SK-N-SH (cell line): ENCODE results near the gene NT5M. TPM values are rescaled to one million over a fixed set of nuclear protein-coding genes. Genes with fewer than 3 reads are reported as not detected.
A peak's percentile ranks its signal among the peaks of the same experiment; 100 is the strongest.

Experiments used
- CTCF ChIA-PET: fragments of 300-600, 350-600 bp; formaldehyde crosslinking; extraction: SDS; loops from one replicate; lab custom pipeline; 2021; lab: Yijun Ruan, JAX
- POLR2A ChIA-PET: fragments of 350-600 bp; sonication (Branson Sonifier 250); formaldehyde crosslinking; extraction: SDS; loops from one replicate; lab custom pipeline; 2020; ENCODE audit warnings: antibody characterized with exemption, inconsistent platforms; lab: Yijun Ruan, JAX
- DNase-seq: peaks from one replicate; pipeline ENCODE4 v3.0.0; 2012
- H2AFZ ChIP-seq: fragments of 200-600 bp; sonication (generic); 2 replicates; pipeline ENCODE4 v1.8.1; 2016; ENCODE audit warnings: antibody characterized with exemption, mild to moderate bottlenecking, low read depth
- H3F3A ChIP-seq: fragments of 200-600 bp; sonication (generic); replicated peaks from 2 replicates; pipeline ENCODE3; 2016; ENCODE audit warnings: antibody characterized with exemption, mild to moderate bottlenecking; ENCODE audit not compliant: insufficient read depth
- H3K27ac ChIP-seq, 2 experiments: fragments of 200-500 bp in 1 of 2; fragments of 200-600 bp in 1 of 2; sonication (Bioruptor generic) in 1 of 2; sonication (generic), shearing (Covaris generic) in 1 of 2; 2 replicates each; pipeline versions ENCODE4 v1.5.1 to v1.6.1; 2014 to 2016; ENCODE audit warnings: low read depth in 2 of 2, inconsistent platforms in 1 of 2, low read length in 1 of 2, mild to moderate bottlenecking in 1 of 2, mixed read lengths in 1 of 2
- H3K27me3 ChIP-seq: fragments of 200-600 bp; sonication (generic), shearing (Covaris generic); 2 replicates; pipeline ENCODE4 v1.6.1; 2016; ENCODE audit warnings: mixed run types; ENCODE audit not compliant: insufficient read depth
- H3K36me3 ChIP-seq, 2 experiments: fragments of 200-500 bp in 1 of 2; fragments of 200-600 bp in 1 of 2; sonication (Bioruptor generic) in 1 of 2; sonication (generic) in 1 of 2; replicated peaks in 1 of 2; 2 replicates each; pipeline versions ENCODE3 to v1.5.1; 2014 to 2016; ENCODE audit warnings: low read length in 1 of 2, mild to moderate bottlenecking in 1 of 2; ENCODE audit not compliant: insufficient read depth in 2 of 2, control insufficient read depth in 1 of 2
- H3K4me1 ChIP-seq, 2 experiments: fragments of 200-500 bp in 1 of 2; fragments of 200-600 bp in 1 of 2; sonication (Bioruptor generic) in 1 of 2; sonication (generic), shearing (Covaris generic) in 1 of 2; 2 replicates each; pipeline versions ENCODE4 v1.5.1 to v1.6.1; 2014 to 2016; ENCODE audit warnings: low read depth in 1 of 2, low read length in 1 of 2, mixed run types in 1 of 2; ENCODE audit not compliant: insufficient read depth in 2 of 2, control insufficient read depth in 1 of 2
- H3K4me2 ChIP-seq: fragments of 200-600 bp; sonication (generic), shearing (Covaris generic); 2 replicates; pipeline ENCODE4 v1.6.1; 2017; ENCODE audit warnings: mixed run types
- H3K4me3 ChIP-seq, 2 experiments: fragments of 200-500 bp in 1 of 2; fragments of 200-600 bp in 1 of 2; sonication (Bioruptor generic) in 1 of 2; sonication (generic), shearing (Covaris generic) in 1 of 2; 2 replicates each; pipeline versions ENCODE4 v1.5.1 to v1.8.1; 2014 to 2016; ENCODE audit warnings: low read depth in 2 of 2, inconsistent platforms in 1 of 2, low read length in 1 of 2, mild to moderate bottlenecking in 1 of 2, mixed read lengths in 1 of 2, moderate library complexity in 1 of 2
- H3K79me2 ChIP-seq: fragments of 200-600 bp; sonication (generic); 2 replicates; pipeline ENCODE4 v1.8.1; 2017; ENCODE audit warnings: mild to moderate bottlenecking; ENCODE audit not compliant: insufficient read depth
- H3K9ac ChIP-seq: fragments of 200-600 bp; sonication (generic); 2 replicates; pipeline ENCODE4 v1.6.1; 2017; ENCODE audit warnings: mixed run types
- H3K9me2 ChIP-seq: fragments of 200-600 bp; sonication (generic); 2 replicates; pipeline ENCODE4 v1.6.1; 2017; ENCODE audit warnings: mixed run types
- H3K9me3 ChIP-seq: fragments of 200-600 bp; sonication (generic); 2 replicates; pipeline ENCODE4 v1.6.1; 2017; ENCODE audit warnings: mixed run types, mild to moderate bottlenecking, moderate library complexity
- H4K20me1 ChIP-seq: fragments of 200-600 bp; sonication (generic); 2 replicates; pipeline ENCODE4 v1.6.1; 2017; ENCODE audit warnings: mild to moderate bottlenecking, mixed run types; ENCODE audit not compliant: insufficient read depth
- EP300 ChIP-seq, 2 experiments: IDR thresholded peaks; 2 replicates each; pipeline versions ENCODE4 v1.4.0 to v1.6.1; 2012; ENCODE audit warnings: borderline replicate concordance in 1 of 2, low read depth in 1 of 2, low read length in 1 of 2
- EZH2phosphoT487 ChIP-seq: fragments of 200-600 bp; sonication (generic); IDR thresholded peaks from 2 replicates; pipeline ENCODE4 v1.6.1; 2017; ENCODE audit warnings: low read depth, mixed run types, mild to moderate bottlenecking, antibody characterized with exemption, moderate library complexity, borderline replicate concordance
- FOSL2 ChIP-seq: IDR thresholded peaks from 2 replicates; pipeline ENCODE4 v1.4.0; 2012; ENCODE audit warnings: low read depth, mild to moderate bottlenecking, moderate library complexity, borderline replicate concordance
- FOXJ3 ChIP-seq: sonication (generic); formaldehyde crosslinking; IDR thresholded peaks from 2 replicates; pipeline ENCODE4 v1.5.1; 2020; ENCODE audit warnings: mild to moderate bottlenecking, missing genetic modification reagents
- GABPA ChIP-seq: IDR thresholded peaks from 2 replicates; pipeline ENCODE4 v1.4.0; 2012; ENCODE audit warnings: low read depth, mild to moderate bottlenecking
- JUND ChIP-seq: IDR thresholded peaks from 2 replicates; pipeline ENCODE4 v1.4.0; 2012
- NRF1 ChIP-seq: IDR thresholded peaks from 2 replicates; pipeline ENCODE4 v1.6.1; 2012; ENCODE audit warnings: low read depth, mild to moderate bottlenecking, low read length
- POLR2AphosphoS5 ChIP-seq: IDR thresholded peaks from 2 replicates; pipeline ENCODE4 v1.6.1; 2012; ENCODE audit warnings: low read depth, low read length
- RAD21 ChIP-seq: IDR thresholded peaks from 2 replicates; pipeline ENCODE4 v1.6.1; 2012; ENCODE audit warnings: mild to moderate bottlenecking, low read length
- REST ChIP-seq: IDR thresholded peaks from 2 replicates; pipeline ENCODE4 v1.6.1; 2012; ENCODE audit warnings: mild to moderate bottlenecking, low read depth, low read length, moderate library complexity
- RFX5 ChIP-seq: IDR thresholded peaks from 2 replicates; pipeline ENCODE4 v1.6.1; 2012; ENCODE audit warnings: mild to moderate bottlenecking, improper control_type of control experiment, low read length
- RXRA ChIP-seq: IDR thresholded peaks from 2 replicates; pipeline ENCODE4 v1.4.0; 2012; ENCODE audit warnings: low read depth, mild to moderate bottlenecking, borderline replicate concordance
- SIN3A ChIP-seq: IDR thresholded peaks from 2 replicates; pipeline ENCODE4 v1.6.1; 2012; ENCODE audit warnings: low read depth, mild to moderate bottlenecking, low read length, moderate library complexity, borderline replicate concordance
- TAF1 ChIP-seq: IDR thresholded peaks from 2 replicates; pipeline ENCODE4 v1.6.1; 2012; ENCODE audit warnings: low read depth, mild to moderate bottlenecking, low read length, moderate library complexity, borderline replicate concordance
- TCF12 ChIP-seq: IDR thresholded peaks from 2 replicates; pipeline ENCODE4 v1.4.0; 2012
- USF1 ChIP-seq: IDR thresholded peaks from 2 replicates; pipeline ENCODE4 v1.4.0; 2012; ENCODE audit warnings: low read depth, borderline replicate concordance
- ZBTB33 ChIP-seq: IDR thresholded peaks from 2 replicates; pipeline ENCODE4 v1.4.0; 2012; ENCODE audit warnings: low read depth, borderline replicate concordance
- WGBS: methylation state at CpG from one replicate; pipeline ENCODE4 v1.1.6; 2017; ENCODE audit warnings: low lambda C conversion rate; 5-methylcytosine and 5-hydroxymethylcytosine counted together
- polyA plus RNA-seq, 3 experiments: library from polyadenylated mRNA; depleted of rRNA; stranded (reverse); fragments of >200 nt; gene quantifications; 2 replicates each; pipeline ENCODE4 v1.2.3, GENCODE V29; 2012

NT5M gene
- polyA plus RNA-seq, 1 of the 3 experiments (the other 2 are of a cell fraction): 3.9 TPM

GRCh38 chr17:17298108-17298507, 5.1 kb upstream of the NT5M start:
- CTCF ChIA-PET: no interaction called here
- no peak for TF ChIP-seq RAD21
- TF ChIP-seq JUND: no peak
- no peaks in the 10 kb centered on the region for H4K20me1 ChIP-seq
- H3K9me3 ChIP-seq: no peaks in the 10 kb centered on the region
- H3K27ac ChIP-seq: peak overlapping the region in 1 of 2 experiments; percentile 45; a peak in 2 of 4 replicates
- H3K9ac ChIP-seq: no peak overlapping the region
- no peaks in the 10 kb centered on the region for H3K79me2 ChIP-seq
- no peak overlapping the region for H3K4me2 ChIP-seq
- H3F3A ChIP-seq: peaks cover 22% of the 10 kb centered on the region
- POLR2A ChIA-PET: no interaction called here
- H3K4me1 ChIP-seq: peaks cover 0 to 9% of the 10 kb centered on the region in 2 experiments; a peak in 1 of 4 replicates
- WGBS: 49% methylated on average over 3 of the region's 3 CpGs
- H3K27me3 ChIP-seq: no peaks in the 10 kb centered on the region
- H3K9me2 ChIP-seq: no peaks in the 10 kb centered on the region
- no peak for DNase-seq
- no peaks in the 10 kb centered on the region for H3K36me3 ChIP-seq
- H2AFZ ChIP-seq: no peak overlapping the region
- no peak overlapping the region for H3K4me3 ChIP-seq

- H3F3A ChIP-seq: peaks cover 22% of the 10 kb centered on the region
- no peaks in the 10 kb centered on the region for H3K36me3 ChIP-seq
- H3K4me3 ChIP-seq: no peak overlapping the region
- no peak overlapping the region for H3K27ac ChIP-seq
- peaks cover 16 to 18% of the 10 kb centered on the region in 2 experiments; a peak in 3 of 4 replicates for H3K4me1 ChIP-seq
- H3K4me2 ChIP-seq: no peak overlapping the region
- WGBS: 75% methylated on average over 14 of the region's 35 CpGs
- no peaks in the 10 kb centered on the region for H3K79me2 ChIP-seq
- ChIA-PET POLR2A (no interaction called here), CTCF (interaction anchor here (0.7 kb wide), 1 partner anchor 36 kb away, joined by 3 read pairs; no protein-coding TSS in a partner anchor)
- H3K9me3 ChIP-seq: no peaks in the 10 kb centered on the region
- no peak for DNase-seq
- no peak for TF ChIP-seq EZH2phosphoT487
- TF ChIP-seq FOXJ3 (CRISPR knock-in tag): no peak
- no peak for TF ChIP-seq EP300 (IDR thresholded peaks at IDR 0.05; ENCODE audit: borderline replicate concordance in 1 of 2, low read depth in 1 of 2, low read length in 1 of 2)
- TF ChIP-seq ZBTB33: no peak
- TF ChIP-seq NRF1: no peak
- TF ChIP-seq POLR2AphosphoS5: no peak
- TF ChIP-seq GABPA: no peak
- no peak for TF ChIP-seq TCF12
- TF ChIP-seq REST: no peak
- TF ChIP-seq RFX5: no peak
- no peak for TF ChIP-seq USF1
- TF ChIP-seq RXRA: no peak
- no peak for TF ChIP-seq TAF1
- no peak for TF ChIP-seq RAD21
- TF ChIP-seq SIN3A: no peak
- TF ChIP-seq FOSL2: no peak
- H3K9ac ChIP-seq: no peak overlapping the region
- no peaks in the 10 kb centered on the region for H4K20me1 ChIP-seq
- H2AFZ ChIP-seq: no peak overlapping the region
- H3K9me2 ChIP-seq: no peaks in the 10 kb centered on the region
- H3K27me3 ChIP-seq: no peaks in the 10 kb centered on the region
Measured at GRCh38 chr17:17300624-17301568, 2.3 kb upstream of the NT5M start.
